Progenitor cell of endocrine pancreas (in vitro differentiated cells): ENCODE measurements around the gene GALNT14. TPM values are rescaled to one million over a fixed set of nuclear protein-coding genes. Genes with fewer than 3 reads are reported as not detected.
"Not testable (repeated sequence)": the region's sequence is repeated elsewhere in the genome, so short reads cannot be mapped to it uniquely, and the experiment has no call there.

Source experiments
- DNase-seq: peaks from one replicate; pipeline ENCODE4 v3.0.0; 2021; ENCODE audit warnings: low spot score; ENCODE audit not compliant: unreplicated experiment
- H3K27ac Mint-ChIP-seq: 2 replicates; pipeline ENCODE4 v1.8.0; 2021; ENCODE audit warnings: mild to moderate bottlenecking, moderate library complexity, mixed read lengths
- H3K27me3 Mint-ChIP-seq: 2 replicates; pipeline ENCODE4 v1.8.0; 2021; ENCODE audit warnings: mixed read lengths
- H3K36me3 Mint-ChIP-seq: 2 replicates; pipeline ENCODE4 v1.8.0; 2022; ENCODE audit warnings: mixed read lengths; ENCODE audit not compliant: insufficient read depth
- H3K4me1 Mint-ChIP-seq: 2 replicates; pipeline ENCODE4 v1.8.0; 2021; ENCODE audit warnings: low read depth, mixed read lengths
- H3K4me3 Mint-ChIP-seq: 2 replicates; pipeline ENCODE4 v1.8.0; 2021; ENCODE audit warnings: low read depth, mild to moderate bottlenecking, moderate library complexity, mixed read lengths
- H3K9me3 Mint-ChIP-seq: 2 replicates; pipeline ENCODE4 v1.8.0; 2021; ENCODE audit warnings: low read depth, mixed read lengths
- CTCF ChIP-seq: fragments of 200-600 bp; sonication (generic); IDR thresholded peaks from one replicate; pipeline ENCODE4 v1.5.0; 2021; ENCODE audit warnings: antibody characterized with exemption, mild to moderate bottlenecking; ENCODE audit not compliant: unreplicated experiment
- total RNA-seq: library from RNA; stranded (reverse); gene quantifications from 2 replicates; pipeline ENCODE4 v1.2.1, GENCODE V29; 2021

GALNT14 gene
- total RNA-seq, 1 donor from 2014 or later = 0.91 TPM

- DNase-seq = no peak
- H3K27me3 Mint-ChIP-seq = peaks cover 8% of the 10 kb centered on the region
- no peaks in the 10 kb centered on the region for H3K36me3 Mint-ChIP-seq
- H3K4me3 Mint-ChIP-seq = no peak overlapping the region
- no peak overlapping the region for H3K27ac Mint-ChIP-seq
- H3K9me3 Mint-ChIP-seq = no peaks in the 10 kb centered on the region
- peaks cover 2% of the 10 kb centered on the region for H3K4me1 Mint-ChIP-seq
- TF ChIP-seq CTCF = no peak
Observed at GRCh38 chr2:30910686-30911085, 227.6 kb downstream of the GALNT14 start.

- not testable (repeated sequence) for H3K4me3 Mint-ChIP-seq, DNase-seq, H3K36me3 Mint-ChIP-seq, H3K9me3 Mint-ChIP-seq, H3K27me3 Mint-ChIP-seq, H3K27ac Mint-ChIP-seq, H3K4me1 Mint-ChIP-seq
Observed at GRCh38 chr2:30904437-30904836, 233.8 kb downstream of the GALNT14 start.

- H3K27ac Mint-ChIP-seq = no peak overlapping the region
- no peaks in the 10 kb centered on the region for H3K9me3 Mint-ChIP-seq
- H3K4me1 Mint-ChIP-seq = no peaks in the 10 kb centered on the region
- DNase-seq = no peak
- no peaks in the 10 kb centered on the region for H3K36me3 Mint-ChIP-seq
- H3K4me3 Mint-ChIP-seq = no peak overlapping the region
- TF ChIP-seq CTCF = no peak
- H3K27me3 Mint-ChIP-seq = no peaks in the 10 kb centered on the region
Observed at GRCh38 chr2:30903326-30903725, 234.9 kb downstream of the GALNT14 start.

GRCh38 chr2:30900381-30900780 lies 237.9 kb downstream of the GALNT14 start:
- peaks cover 4% of the 10 kb centered on the region for H3K27me3 Mint-ChIP-seq
- no peak overlapping the region for H3K27ac Mint-ChIP-seq
- no peaks in the 10 kb centered on the region for H3K9me3 Mint-ChIP-seq
- no peak for DNase-seq
- no peak overlapping the region for H3K4me3 Mint-ChIP-seq
- TF ChIP-seq CTCF = no peak
- H3K4me1 Mint-ChIP-seq = no peaks in the 10 kb centered on the region
- H3K36me3 Mint-ChIP-seq = no peaks in the 10 kb centered on the region

GRCh38 chr2:30899516-30900054 lies 238.7 kb downstream of the GALNT14 start:
- Mint-ChIP-seq H3K4me1 (no peaks in the 10 kb centered on the region), H3K9me3 (no peaks in the 10 kb centered on the region), H3K36me3 (no peaks in the 10 kb centered on the region), H3K27ac (no peak overlapping the region), H3K27me3 (peaks cover 8% of the 10 kb centered on the region), H3K4me3 (no peak overlapping the region)
- DNase-seq = no peak
- TF ChIP-seq CTCF = no peak

GRCh38 chr2:30897539-30897938 lies 240.7 kb downstream of the GALNT14 start:
- H3K4me3 Mint-ChIP-seq = no peak overlapping the region
- DNase-seq = no peak
- H3K36me3 Mint-ChIP-seq = no peaks in the 10 kb centered on the region
- TF ChIP-seq CTCF = no peak
- no peaks in the 10 kb centered on the region for H3K4me1 Mint-ChIP-seq
- H3K27me3 Mint-ChIP-seq = peaks cover 8% of the 10 kb centered on the region
- H3K9me3 Mint-ChIP-seq = peaks cover 4% of the 10 kb centered on the region
- H3K27ac Mint-ChIP-seq = no peak overlapping the region
